GM12878 (cell line): ENCODE results near the gene TMEM86A. TPM values are rescaled to one million over a fixed set of nuclear protein-coding genes. Genes with fewer than 3 reads are reported as not detected.

Experiments
- ATAC-seq: fragments of 200-7000 bp; cut with Tn5 transposase; 3 replicates; pipeline ENCODE4 v1.9.1; 2020; ENCODE audit warnings: mild to moderate bottlenecking, moderate library complexity
- BruUV-seq: library from RNA; stranded (reverse); fragments of 400-500 nt; replicated peaks from 2 replicates; lab custom pipeline; 2021; lab: Mats Ljungman, UMichigan
- CTCF ChIA-PET: fragments of 300-600 bp; sonication (Branson Sonifier 250); formaldehyde crosslinking; extraction: SDS; loops from one replicate; lab custom pipeline; 2021; ENCODE audit warnings: inconsistent platforms; lab: Yijun Ruan, JAX
- POLR2A ChIA-PET: fragments of 350-600 bp; formaldehyde crosslinking; extraction: SDS; loops from one replicate; lab custom pipeline; 2021; ENCODE audit warnings: inconsistent platforms; lab: Charles Lee
- RAD21 ChIA-PET: fragments of 300-600 bp; sonication (Branson Sonifier 250); formaldehyde crosslinking; loops from one replicate; lab custom pipeline; 2023; ENCODE audit warnings: antibody characterized with exemption; ENCODE audit not compliant: unreplicated experiment; lab: Charles Lee
- SMC1A ChIA-PET: fragments of 300-600 bp; sonication (Branson Sonifier 250); formaldehyde crosslinking; loops from one replicate; lab custom pipeline; 2023; ENCODE audit not compliant: unreplicated experiment, uncharacterized antibody; lab: Charles Lee
- DNase-seq: peaks from one replicate; pipeline ENCODE4 v3.0.0-alpha.2; 2011; ENCODE audit warnings: low read depth, low spot score
- FAIRE-seq: peaks from 3 replicates; lab custom pipeline; 2011; peaks lifted over from hg19 to GRCh38; lab: Jason Lieb, UNC
- H2AFZ ChIP-seq: 2 replicates; pipeline ENCODE4 v1.6.0; 2011; ENCODE audit warnings: low read depth, low read length, control low read depth; ENCODE audit not compliant: control insufficient read depth
- H3K27ac ChIP-seq: 2 replicates; pipeline ENCODE4 v1.5.1; 2011; ENCODE audit warnings: control low read depth; ENCODE audit not compliant: control insufficient read depth, insufficient read depth
- H3K27me3 ChIP-seq, 2 experiments: replicated peaks in 1 of 2; 2 replicates each; pipeline versions ENCODE4 v1.6.0 to v1.6.1; 2011; ENCODE audit warnings: low read length in 1 of 2; ENCODE audit not compliant: control insufficient read depth in 2 of 2, insufficient read depth in 2 of 2
- H3K36me3 ChIP-seq, 2 experiments: 2 replicates each; pipeline ENCODE4 v1.5.1; 2011; ENCODE audit warnings: low read length in 1 of 2; ENCODE audit not compliant: control insufficient read depth in 2 of 2, insufficient read depth in 2 of 2
- H3K4me1 ChIP-seq: 2 replicates; pipeline ENCODE4 v1.6.1; 2011; ENCODE audit warnings: mild to moderate bottlenecking, low read length, moderate library complexity, mixed read lengths; ENCODE audit not compliant: control insufficient read depth, insufficient read depth
- H3K4me2 ChIP-seq: 2 replicates; pipeline ENCODE4 v1.6.0; 2011; ENCODE audit warnings: control low read depth; ENCODE audit not compliant: control insufficient read depth, insufficient read depth
- H3K4me3 ChIP-seq: fragments of 200-600 bp; sonication (generic); 2 replicates; pipeline ENCODE4 v1.5.1; 2016
- H3K79me2 ChIP-seq: 2 replicates; pipeline ENCODE4 v1.6.0; 2011; ENCODE audit warnings: low read length; ENCODE audit not compliant: control insufficient read depth, insufficient read depth
- H3K9ac ChIP-seq: 2 replicates; pipeline ENCODE4 v1.8.0; 2011; ENCODE audit warnings: low read length, control low read depth, mixed read lengths; ENCODE audit not compliant: control insufficient read depth, insufficient read depth
- H3K9me3 ChIP-seq: replicated peaks from 3 replicates; pipeline ENCODE4 v1.5.1; 2011; ENCODE audit warnings: mild to moderate bottlenecking, low read length; ENCODE audit not compliant: control insufficient read depth, insufficient read depth
- H4K20me1 ChIP-seq: 2 replicates; pipeline ENCODE4 v1.6.0; 2011; ENCODE audit not compliant: control insufficient read depth, insufficient read depth
- CUX1 ChIP-seq: IDR thresholded peaks from 2 replicates; pipeline ENCODE4 v1.6.1; 2012; ENCODE audit warnings: improper control_type of control experiment, low read depth, low read length; ENCODE audit not compliant: insufficient replicate concordance
- DPF2 ChIP-seq: fragments of 450-650 bp; IDR thresholded peaks from 2 replicates; pipeline ENCODE4 v1.6.1; 2017; ENCODE audit warnings: mild to moderate bottlenecking
- GATAD2B ChIP-seq: fragments of 450-650 bp; conservative IDR thresholded peaks from 2 replicates; pipeline ENCODE4 v1.6.1; 2017; ENCODE audit warnings: low read depth, mild to moderate bottlenecking, moderate library complexity
- NFYB ChIP-seq: IDR thresholded peaks from 2 replicates; pipeline ENCODE4 v1.6.1; 2011; ENCODE audit warnings: low read depth, mild to moderate bottlenecking, low read length, improper control_type of control experiment, moderate library complexity; ENCODE audit not compliant: insufficient read depth
- SIN3A ChIP-seq: IDR thresholded peaks from 2 replicates; pipeline ENCODE4 v1.6.1; 2012; ENCODE audit warnings: low read depth, low read length, improper control_type of control experiment
- SREBF1 ChIP-seq: IDR thresholded peaks from 2 replicates; pipeline ENCODE4 v1.6.1; 2012; ENCODE audit warnings: mild to moderate bottlenecking, low read length
- SREBF2 ChIP-seq: IDR thresholded peaks from 2 replicates; pipeline ENCODE4 v1.6.1; 2012; ENCODE audit warnings: mild to moderate bottlenecking, low read length
- ZBTB33 ChIP-seq: fragments of 450-650 bp; IDR thresholded peaks from 2 replicates; pipeline ENCODE4 v1.6.1; 2017; ENCODE audit warnings: mild to moderate bottlenecking
- ZNF384 ChIP-seq: IDR thresholded peaks from 2 replicates; pipeline ENCODE4 v1.6.1; 2012; ENCODE audit warnings: low read depth, mild to moderate bottlenecking, low read length, improper control_type of control experiment, borderline replicate concordance
- whole genome bisulfite sequencing: methylation state at CpG from one replicate; pipeline ENCODE4 v1.1.6; 2016; ENCODE audit warnings: low lambda C conversion rate; ENCODE audit not compliant: insufficient replicate concordance, insufficient coverage; ENCODE audit errors: missing lambda C conversion rate; 5-methylcytosine and 5-hydroxymethylcytosine counted together
- in situ Hi-C: fragments of 300-500 bp; cut with MboI; formaldehyde crosslinking; loops from 9 replicates; pipeline ENCODE4 v1.14.3; 2018; ENCODE audit warnings: mixed read lengths
- intact Hi-C: fragments of 100-400 bp; cut with micrococcal nuclease; formaldehyde crosslinking; loops from one replicate; pipeline ENCODE4 v1.14.2; 2022; ENCODE audit not compliant: unreplicated experiment
- polyA plus RNA-seq, 11 experiments: library from polyadenylated mRNA; depleted of rRNA in 4 of 11; unstranded in 6 of 11; stranded (reverse) in 5 of 11; fragments of >200 nt; fragmentation: Nextera tagmentation in 4 of 11; fragmentation: Illumina TruSeq in 1 of 11; extraction: Ambion mirVana in 4 of 11; extraction: Trizol in 1 of 11; gene quantifications; 1 replicate in 1 of 11; 2 replicates in 10 of 11; pipeline versions ENCODE4 v1.2.1 to v1.2.3, GENCODE V29; 2011 to 2016; ENCODE audit warnings: inconsistent platforms in 2 of 11, missing spikeins in 2 of 11, low read depth in 1 of 11
- total RNA-seq, 4 experiments: library from RNA; depleted of rRNA in 3 of 4; stranded (reverse); fragments of >200 nt in 3 of 4; fragmentation: Illumina TruSeq in 1 of 4; extraction: Trizol in 1 of 4; gene quantifications; 2 replicates each; pipeline versions ENCODE4 v1.2.1 to v1.2.3, GENCODE V29; 2013 to 2021
- TF ChIP-seq, protein P1 (sequence below): IDR thresholded peaks from 2 replicates; pipeline ENCODE4 v1.6.1; 2012; ENCODE audit warnings: low read depth, low read length, improper control_type of control experiment

Gene TMEM86A
- total and polyA plus RNA-seq, 10 of the 15 experiments (the other 5 are each of a cell fraction or from before 2014, with no cell fraction given), result 0.01 to 0.11 (median 0.06) TPM; not detected in 7

DNA sequence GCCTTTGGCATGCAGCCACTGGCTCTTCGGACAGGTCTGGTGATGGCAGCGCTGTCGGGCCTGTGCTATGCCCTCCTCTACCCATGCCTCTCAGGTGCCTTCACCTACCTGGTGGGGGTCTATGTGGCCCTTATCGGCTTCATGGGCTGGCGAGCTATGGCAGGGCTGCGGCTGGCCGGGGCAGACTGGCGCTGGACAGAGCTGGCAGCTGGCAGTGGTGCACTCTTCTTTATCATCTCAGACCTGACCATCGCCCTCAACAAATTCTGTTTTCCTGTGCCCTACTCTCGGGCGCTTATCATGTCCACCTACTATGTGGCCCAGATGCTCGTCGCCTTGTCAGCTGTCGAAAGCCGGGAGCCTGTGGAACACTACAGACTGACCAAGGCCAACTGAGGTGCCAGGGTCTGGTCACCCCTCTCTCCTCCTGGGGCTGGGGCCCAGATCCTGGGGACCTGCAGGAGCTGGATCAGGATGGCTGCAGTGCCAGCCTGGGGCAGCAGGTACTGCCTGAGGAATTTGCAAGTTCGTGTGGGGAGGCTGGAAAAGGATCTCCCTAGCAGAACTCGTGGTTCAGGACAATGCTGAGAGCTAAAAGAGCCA is 3.1 kb downstream of the TMEM86A start (continued):
- TF ChIP-seq NFYB, result no peak
- TF ChIP-seq, all 136 proteins: peak for 0

GRCh38 chr11:18703001-18703763 is 4.6 kb downstream of the TMEM86A start:
- no peak for TF ChIP-seq CUX1
- no peak for TF ChIP-seq GATAD2B
- no peak for TF ChIP-seq NFYB
- TF ChIP-seq SREBF1, result no peak
- no peak for TF ChIP-seq SREBF2
- TF ChIP-seq ZNF384, result no peak
- TF ChIP-seq ZBTB33, result no peak
- no peak for TF ChIP-seq SIN3A
- TF ChIP-seq DPF2, result no peak
- TF ChIP-seq, protein P1, sequence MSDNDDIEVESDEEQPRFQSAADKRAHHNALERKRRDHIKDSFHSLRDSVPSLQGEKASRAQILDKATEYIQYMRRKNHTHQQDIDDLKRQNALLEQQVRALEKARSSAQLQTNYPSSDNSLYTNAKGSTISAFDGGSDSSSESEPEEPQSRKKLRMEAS, result no peak
- H2AFZ ChIP-seq, result no peak overlapping the region
- intact Hi-C loops, result no loop called here
- H3K27me3 ChIP-seq, result peaks cover 10 to 23% of the 10 kb centered on the region in 2 experiments
- no peaks in the 10 kb centered on the region; the same call in 2 of the 3 replicates for H3K9me3 ChIP-seq
- RAD21 ChIA-PET, result no interaction called here
- ATAC-seq, result no peak
- no peak overlapping the region for H3K4me3 ChIP-seq
- H3K27ac ChIP-seq, result no peak overlapping the region
- H3K36me3 ChIP-seq, result no peaks in the 10 kb centered on the region
- in situ Hi-C loops, result no loop called here
- H3K79me2 ChIP-seq, result no peaks in the 10 kb centered on the region
- no peak for FAIRE-seq
- WGBS, result 25% methylated on average over 2 of the region's 2 CpGs
- CTCF ChIA-PET, result interaction anchor here (1.0 to 2.1 kb wide), 5 partner anchors 19 to 414 kb away, joined by 3 to 10 read pairs (median 4); no protein-coding TSS in a partner anchor
- DNase-seq, result no peak
- H3K9ac ChIP-seq, result no peak overlapping the region
- no TSS peak for BruUV-seq
- H3K4me2 ChIP-seq, result no peak overlapping the region
- POLR2A ChIA-PET, result interaction anchor here (0.6 kb wide), 1 partner anchor 489 kb away, joined by 3 read pairs; no protein-coding TSS in a partner anchor
- H4K20me1 ChIP-seq, result no peaks in the 10 kb centered on the region
- SMC1A ChIA-PET, result no interaction called here
- H3K4me1 ChIP-seq, result peaks cover 6% of the 10 kb centered on the region; the same call in 1 of the 2 replicates
